Hematopoietic multipotent progenitor cell treated with erythropoietin and hydrocortisone succinate and interleukin-3 and kit ligand, for 6 days (in vitro differentiated cells): Measurements from ENCODE around the gene SELP.

Experiments
- DNase-seq: peaks from one replicate; pipeline ENCODE4 v3.0.0-alpha.2; 2015

SELP gene

GRCh38 chr1:169618367-169618766 lies 11.6 kb downstream of the SELP start:
- no peak for DNase-seq

- no peak for DNase-seq
Measured at GRCh38 chr1:169615803-169616202, 14.1 kb downstream of the SELP start.

GRCh38 chr1:169610858-169611257 lies 19.1 kb downstream of the SELP start:
- DNase-seq: no peak

GRCh38 chr1:169610108-169610507 lies 19.8 kb downstream of the SELP start:
- DNase-seq: no peak

GRCh38 chr1:169608226-169608625 lies 21.7 kb downstream of the SELP start:
- no peak for DNase-seq

- DNase-seq: peak; percentile 82
Measured at GRCh38 chr1:169604781-169605560, 25.0 kb downstream of the SELP start.

- peak; percentile 64 for DNase-seq
Measured at GRCh38 chr1:169601096-169601881, 28.6 kb downstream of the SELP start.

- DNase-seq: peak; percentile 63
Measured at GRCh38 chr1:169595764-169596711, 33.9 kb downstream of the SELP start.

GRCh38 chr1:169594391-169594790 lies 35.5 kb downstream of the SELP start:
- DNase-seq: no peak

- DNase-seq: no peak
Measured at GRCh38 chr1:169590932-169591331, 39.0 kb downstream of the SELP start.

GRCh38 chr1:169588785-169589485 lies 41.0 kb downstream of the SELP start:
- DNase-seq: no peak

- no peak for DNase-seq
Measured at GRCh38 chr1:169588112-169588511, 41.8 kb downstream of the SELP start.

- DNase-seq: peak; percentile 87
Measured at GRCh38 chr1:169586395-169587255, 43.3 kb downstream of the SELP start, which contains the start of gene F5. TSS of gene F5 (minus strand) at chr1:169586481. CDS start at chr1:169586386, 95 bp downstream.

- DNase-seq: no peak
Measured at GRCh38 chr1:169586067-169586394, 43.9 kb downstream of the SELP start.

- peak; percentile 20 for DNase-seq
Measured at GRCh38 chr1:169585181-169585580, 44.7 kb downstream of the SELP start.

GRCh38 chr1:169584483-169585144 lies 45.3 kb downstream of the SELP start:
- DNase-seq: no peak

- no peak for DNase-seq
Measured at GRCh38 chr1:169577981-169578738, 51.8 kb downstream of the SELP start.

- no peak for DNase-seq
Measured at GRCh38 chr1:169576935-169577331, 53.0 kb downstream of the SELP start.

- DNase-seq: no peak
Measured at GRCh38 chr1:169576241-169576934, 53.5 kb downstream of the SELP start.
